Activated CD8-positive, alpha-beta memory T cell treated with anti-CD3 and anti-CD28 coated beads, Interleukin-2, amount 50 U/mL, for 24 hours (primary cell): Measurements from ENCODE around the gene COL23A1.
"Not testable (repeated sequence)": the region's sequence is repeated elsewhere in the genome, so short reads cannot be mapped to it uniquely, and the experiment has no call there.

Source experiments
- DNase-seq: peaks from one replicate; pipeline ENCODE4 v3.0.0-alpha.2; 2020; ENCODE audit errors: extremely low read depth

The COL23A1 gene

GRCh38 chr5:178322736-178323540 is 267.3 kb downstream of the COL23A1 start:
- DNase-seq = no peak

GRCh38 chr5:178320281-178320855 is 269.8 kb downstream of the COL23A1 start:
- DNase-seq = no peak

- DNase-seq = no peak
Measured at GRCh38 chr5:178319541-178320041, 270.6 kb downstream of the COL23A1 start.

- no peak for DNase-seq
Measured at GRCh38 chr5:178318893-178319292, 271.3 kb downstream of the COL23A1 start.

GRCh38 chr5:178318382-178318781 is 271.8 kb downstream of the COL23A1 start:
- DNase-seq = no peak

GRCh38 chr5:178317727-178318126 is 272.5 kb downstream of the COL23A1 start:
- not testable (repeated sequence) for DNase-seq

GRCh38 chr5:178314961-178315820 is 275.0 kb downstream of the COL23A1 start:
- no peak for DNase-seq

- no peak for DNase-seq
Measured at GRCh38 chr5:178314061-178314660, 276.0 kb downstream of the COL23A1 start.

- no peak for DNase-seq
Measured at GRCh38 chr5:178313316-178313715, 276.9 kb downstream of the COL23A1 start.

GRCh38 chr5:178312880-178313282 is 277.3 kb downstream of the COL23A1 start:
- DNase-seq = no peak

- DNase-seq = no peak
Measured at GRCh38 chr5:178310130-178310865, 279.9 kb downstream of the COL23A1 start.

GRCh38 chr5:178309271-178310013 is 280.8 kb downstream of the COL23A1 start:
- DNase-seq = no peak

GRCh38 chr5:178308541-178309092 is 281.6 kb downstream of the COL23A1 start:
- no peak for DNase-seq

- DNase-seq = no peak
Measured at GRCh38 chr5:178307267-178308045, 282.7 kb downstream of the COL23A1 start.

- DNase-seq = no peak
Measured at GRCh38 chr5:178306430-178307225, 283.6 kb downstream of the COL23A1 start.

GRCh38 chr5:178305801-178306200 is 284.4 kb downstream of the COL23A1 start:
- no peak for DNase-seq

GRCh38 chr5:178304761-178305645 is 285.2 kb downstream of the COL23A1 start:
- DNase-seq = no peak
